GM12878 (cell line): ENCODE data around the gene FER1L5. TPM values are rescaled to one million over a fixed set of nuclear protein-coding genes. Genes with fewer than 3 reads are reported as not detected.

Source experiments
- ATAC-seq: fragments of 200-7000 bp; cut with Tn5 transposase; 3 replicates; pipeline ENCODE4 v1.9.1; 2020; ENCODE audit warnings: mild to moderate bottlenecking, moderate library complexity
- BruUV-seq: library from RNA; stranded (reverse); fragments of 400-500 nt; replicated peaks from 2 replicates; lab custom pipeline; 2021; lab: Mats Ljungman, UMichigan
- CTCF ChIA-PET: fragments of 300-600 bp; sonication (Branson Sonifier 250); formaldehyde crosslinking; extraction: SDS; loops from one replicate; lab custom pipeline; 2021; ENCODE audit warnings: inconsistent platforms; lab: Yijun Ruan, JAX
- POLR2A ChIA-PET: fragments of 350-600 bp; formaldehyde crosslinking; extraction: SDS; loops from one replicate; lab custom pipeline; 2021; ENCODE audit warnings: inconsistent platforms; lab: Charles Lee
- RAD21 ChIA-PET: fragments of 300-600 bp; sonication (Branson Sonifier 250); formaldehyde crosslinking; loops from one replicate; lab custom pipeline; 2023; ENCODE audit warnings: antibody characterized with exemption; ENCODE audit not compliant: unreplicated experiment; lab: Charles Lee
- SMC1A ChIA-PET: fragments of 300-600 bp; sonication (Branson Sonifier 250); formaldehyde crosslinking; loops from one replicate; lab custom pipeline; 2023; ENCODE audit not compliant: unreplicated experiment, uncharacterized antibody; lab: Charles Lee
- DNase-seq: peaks from one replicate; pipeline ENCODE4 v3.0.0-alpha.2; 2011; ENCODE audit warnings: low read depth, low spot score
- FAIRE-seq: peaks from 3 replicates; lab custom pipeline; 2011; peaks lifted over from hg19 to GRCh38; lab: Jason Lieb, UNC
- H2AFZ ChIP-seq: 2 replicates; pipeline ENCODE4 v1.6.0; 2011; ENCODE audit warnings: low read depth, low read length, control low read depth; ENCODE audit not compliant: control insufficient read depth
- H3K27ac ChIP-seq: 2 replicates; pipeline ENCODE4 v1.5.1; 2011; ENCODE audit warnings: control low read depth; ENCODE audit not compliant: control insufficient read depth, insufficient read depth
- H3K27me3 ChIP-seq, 2 experiments: replicated peaks in 1 of 2; 2 replicates each; pipeline versions ENCODE4 v1.6.0 to v1.6.1; 2011; ENCODE audit warnings: low read length in 1 of 2; ENCODE audit not compliant: control insufficient read depth in 2 of 2, insufficient read depth in 2 of 2
- H3K36me3 ChIP-seq, 2 experiments: 2 replicates each; pipeline ENCODE4 v1.5.1; 2011; ENCODE audit warnings: low read length in 1 of 2; ENCODE audit not compliant: control insufficient read depth in 2 of 2, insufficient read depth in 2 of 2
- H3K4me1 ChIP-seq: 2 replicates; pipeline ENCODE4 v1.6.1; 2011; ENCODE audit warnings: mild to moderate bottlenecking, low read length, moderate library complexity, mixed read lengths; ENCODE audit not compliant: control insufficient read depth, insufficient read depth
- H3K4me2 ChIP-seq: 2 replicates; pipeline ENCODE4 v1.6.0; 2011; ENCODE audit warnings: control low read depth; ENCODE audit not compliant: control insufficient read depth, insufficient read depth
- H3K4me3 ChIP-seq: fragments of 200-600 bp; sonication (generic); 2 replicates; pipeline ENCODE4 v1.5.1; 2016
- H3K79me2 ChIP-seq: 2 replicates; pipeline ENCODE4 v1.6.0; 2011; ENCODE audit warnings: low read length; ENCODE audit not compliant: control insufficient read depth, insufficient read depth
- H3K9ac ChIP-seq: 2 replicates; pipeline ENCODE4 v1.8.0; 2011; ENCODE audit warnings: low read length, control low read depth, mixed read lengths; ENCODE audit not compliant: control insufficient read depth, insufficient read depth
- H3K9me3 ChIP-seq: replicated peaks from 3 replicates; pipeline ENCODE4 v1.5.1; 2011; ENCODE audit warnings: mild to moderate bottlenecking, low read length; ENCODE audit not compliant: control insufficient read depth, insufficient read depth
- H4K20me1 ChIP-seq: 2 replicates; pipeline ENCODE4 v1.6.0; 2011; ENCODE audit not compliant: control insufficient read depth, insufficient read depth
- BCL11A ChIP-seq: IDR thresholded peaks from 2 replicates; pipeline ENCODE4 v1.6.1; 2011; ENCODE audit warnings: low read depth, low read length
- CEBPZ ChIP-seq: fragments of 150-350 bp; IDR thresholded peaks from 2 replicates; pipeline ENCODE4 v1.6.1; 2016; ENCODE audit warnings: low read depth, low read length
- E2F4 ChIP-seq: IDR thresholded peaks from 2 replicates; pipeline ENCODE4 v1.6.1; 2012; ENCODE audit warnings: low read depth, low read length, improper control_type of control experiment
- GATAD2B ChIP-seq: fragments of 450-650 bp; conservative IDR thresholded peaks from 2 replicates; pipeline ENCODE4 v1.6.1; 2017; ENCODE audit warnings: low read depth, mild to moderate bottlenecking, moderate library complexity
- HDAC2 ChIP-seq: fragments of 200-600 bp; sonication (generic); IDR thresholded peaks from 2 replicates; pipeline ENCODE4 v1.6.1; 2017
- KAT2A ChIP-seq: conservative IDR thresholded peaks from 2 replicates; pipeline ENCODE4 v1.6.1; 2011; ENCODE audit warnings: low read depth, low read length; ENCODE audit not compliant: control insufficient read depth
- MTA3 ChIP-seq: IDR thresholded peaks from 2 replicates; pipeline ENCODE4 v1.6.1; 2012; ENCODE audit warnings: low read length, inconsistent platforms, borderline replicate concordance
- MXI1 ChIP-seq: fragments of 150-350 bp; IDR thresholded peaks from 2 replicates; pipeline ENCODE4 v1.6.1; 2011; ENCODE audit warnings: low read depth, mild to moderate bottlenecking, inconsistent platforms, low read length, improper control_type of control experiment
- NFIC ChIP-seq: IDR thresholded peaks from 2 replicates; pipeline ENCODE4 v1.6.1; 2012; ENCODE audit warnings: low read depth, mild to moderate bottlenecking, inconsistent platforms, low read length, moderate library complexity
- RUNX3 ChIP-seq: IDR thresholded peaks from 2 replicates; pipeline ENCODE4 v1.6.1; 2012; ENCODE audit warnings: low read length, inconsistent platforms
- SIN3A ChIP-seq: IDR thresholded peaks from 2 replicates; pipeline ENCODE4 v1.6.1; 2012; ENCODE audit warnings: low read depth, low read length, improper control_type of control experiment
- TCF3 ChIP-seq: IDR thresholded peaks from 2 replicates; pipeline ENCODE4 v1.6.1; 2012; ENCODE audit warnings: low read depth, mild to moderate bottlenecking, low read length, borderline replicate concordance; ENCODE audit not compliant: insufficient read depth
- TCF7 ChIP-seq: IDR thresholded peaks from 2 replicates; pipeline ENCODE4 v1.6.1; 2014; ENCODE audit warnings: antibody characterized with exemption, borderline replicate concordance
- USF1 ChIP-seq: IDR thresholded peaks from 2 replicates; pipeline ENCODE4 v1.6.1; 2011; ENCODE audit warnings: borderline replicate concordance, low read depth, mild to moderate bottlenecking, moderate library complexity, mixed read lengths, low read length; ENCODE audit not compliant: insufficient read depth; ENCODE audit errors: extremely low read length
- ZBTB40 ChIP-seq: fragments of 450-650 bp; IDR thresholded peaks from 2 replicates; pipeline ENCODE4 v1.6.1; 2016; ENCODE audit warnings: mild to moderate bottlenecking, moderate library complexity, borderline replicate concordance
- WGBS: methylation state at CpG from one replicate; pipeline ENCODE4 v1.1.6; 2016; ENCODE audit warnings: low lambda C conversion rate; ENCODE audit not compliant: insufficient replicate concordance, insufficient coverage; ENCODE audit errors: missing lambda C conversion rate; 5-methylcytosine and 5-hydroxymethylcytosine counted together
- in situ Hi-C: fragments of 300-500 bp; cut with MboI; formaldehyde crosslinking; loops from 9 replicates; pipeline ENCODE4 v1.14.3; 2018; ENCODE audit warnings: mixed read lengths
- intact Hi-C: fragments of 100-400 bp; cut with micrococcal nuclease; formaldehyde crosslinking; loops from one replicate; pipeline ENCODE4 v1.14.2; 2022; ENCODE audit not compliant: unreplicated experiment
- polyA plus RNA-seq, 11 experiments: library from polyadenylated mRNA; depleted of rRNA in 4 of 11; unstranded in 6 of 11; stranded (reverse) in 5 of 11; fragments of >200 nt; fragmentation: Nextera tagmentation in 4 of 11; fragmentation: Illumina TruSeq in 1 of 11; extraction: Ambion mirVana in 4 of 11; extraction: Trizol in 1 of 11; gene quantifications; 1 replicate in 1 of 11; 2 replicates in 10 of 11; pipeline versions ENCODE4 v1.2.1 to v1.2.3, GENCODE V29; 2011 to 2016; ENCODE audit warnings: inconsistent platforms in 2 of 11, missing spikeins in 2 of 11, low read depth in 1 of 11
- total RNA-seq, 4 experiments: library from RNA; depleted of rRNA in 3 of 4; stranded (reverse); fragments of >200 nt in 3 of 4; fragmentation: Illumina TruSeq in 1 of 4; extraction: Trizol in 1 of 4; gene quantifications; 2 replicates each; pipeline versions ENCODE4 v1.2.1 to v1.2.3, GENCODE V29; 2013 to 2021

The FER1L5 gene
- total and polyA plus RNA-seq, 10 of the 15 experiments (the other 5 are each of a cell fraction or from before 2014, with no cell fraction given) = not detected

GRCh38 chr2:96668771-96669170, 26.2 kb downstream of the FER1L5 start:
- FAIRE-seq (no peak), DNase-seq (no peak), ATAC-seq (no peak)
- Histone ChIP-seq H3K4me1 (no peaks in the 10 kb centered on the region), H3K4me3 (no peak overlapping the region), H3K4me2 (no peak overlapping the region), H2AFZ (no peak overlapping the region), H3K9me3 (no peaks in the 10 kb centered on the region), H3K9ac (no peak overlapping the region), H3K27ac (no peak overlapping the region), H3K79me2 (no peaks in the 10 kb centered on the region), H4K20me1 (no peaks in the 10 kb centered on the region), H3K36me3 (no peaks in the 10 kb centered on the region), H3K27me3 (no peaks in the 10 kb centered on the region; a peak in 1 of 4 replicates)
- intact Hi-C loops = no loop called here
- CTCF ChIA-PET = interaction anchor here (1.1 kb wide), 1 partner anchor 94 kb away, joined by 3 read pairs; no protein-coding TSS in a partner anchor
- 59% methylated on average over 11 of the region's 11 CpGs for WGBS
- TF ChIP-seq SIN3A (no peak), USF1 (no peak), MXI1 (no peak), E2F4 (no peak), CEBPZ (no peak), GATAD2B (no peak), NFIC (no peak), MTA3 (no peak), RUNX3 (no peak), ZBTB40 (no peak), TCF3 (no peak), HDAC2 (no peak), TCF7 (no peak), BCL11A (no peak), KAT2A (no peak)
- no TSS peak for BruUV-seq
- POLR2A ChIA-PET = no interaction called here
- SMC1A ChIA-PET = interaction anchor here (1.2 to 1.6 kb wide), 3 partner anchors 9 to 95 kb away, joined by 3 to 6 read pairs (median 5); no protein-coding TSS in a partner anchor
- in situ Hi-C loops = no loop called here
- RAD21 ChIA-PET = no interaction called here
